ENCODE data around the gene DLG5.

- TF ChIP-seq CTCF (IDR thresholded peaks at IDR 0.05) (no peak), POLR2AphosphoS5 (IDR thresholded peaks at IDR 0.05) (peak in 2 of 3 donors; percentile 54 to 63)
Measured at GRCh38 chr10:77970869-77971803, 44.6 kb upstream of the DLG5 start.
